ENCODE results near the gene GNB2.

The GNB2 gene

DNA sequence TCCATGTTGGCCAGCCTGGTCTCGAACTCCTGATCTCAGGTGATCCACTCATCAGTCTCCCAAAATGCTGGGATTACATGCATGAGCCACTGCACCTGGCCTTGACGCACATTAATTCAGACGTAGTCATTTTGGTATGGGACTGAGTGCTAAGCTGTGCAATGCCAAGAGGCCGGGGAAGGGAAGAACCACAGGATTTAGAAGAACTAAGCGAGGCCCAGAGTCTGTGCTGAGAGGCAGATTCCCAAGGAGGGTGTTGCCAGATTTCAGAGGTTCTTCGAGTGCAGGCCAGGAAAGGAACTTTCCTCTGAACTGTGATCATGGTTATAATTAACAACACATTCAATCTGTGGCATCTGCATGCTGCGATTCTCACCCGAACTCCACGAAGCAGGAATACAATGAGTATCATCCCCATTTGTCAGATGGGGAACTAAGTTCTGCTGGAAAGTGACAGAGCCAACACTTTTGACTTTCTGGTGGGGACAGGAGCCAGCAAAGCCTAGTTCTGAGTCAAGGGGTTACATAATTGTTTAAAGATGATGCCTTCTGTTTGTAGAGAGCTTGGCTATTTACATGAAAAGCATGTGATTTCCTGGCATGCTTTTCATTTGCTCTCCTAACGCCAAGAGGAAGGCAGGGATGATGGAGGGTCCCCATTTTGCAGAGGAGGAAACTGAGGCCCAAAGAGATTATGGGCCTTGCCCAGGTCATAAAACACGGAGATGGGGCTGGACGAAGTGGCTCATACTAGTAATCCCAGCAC is 53.6 kb downstream of the GNB2 start:
- DNase-seq (ENCODE audit: low read depth in 2 of 2), result no peak

GRCh38 chr7:100728196-100728595 is 54.7 kb downstream of the GNB2 start:
- DNase-seq (ENCODE audit: low read depth in 2 of 2), result no peak
